HG02610 (cell line): ENCODE data around the gene DPP10.

ENCODE experiments used
- ATAC-seq: cut with Tn5 transposase; IDR thresholded peaks from one replicate; pipeline ENCODE4 v1.9.1; 2021; ENCODE audit warnings: mild to moderate bottlenecking, moderate library complexity; ENCODE audit not compliant: unreplicated experiment

The DPP10 gene

DNA sequence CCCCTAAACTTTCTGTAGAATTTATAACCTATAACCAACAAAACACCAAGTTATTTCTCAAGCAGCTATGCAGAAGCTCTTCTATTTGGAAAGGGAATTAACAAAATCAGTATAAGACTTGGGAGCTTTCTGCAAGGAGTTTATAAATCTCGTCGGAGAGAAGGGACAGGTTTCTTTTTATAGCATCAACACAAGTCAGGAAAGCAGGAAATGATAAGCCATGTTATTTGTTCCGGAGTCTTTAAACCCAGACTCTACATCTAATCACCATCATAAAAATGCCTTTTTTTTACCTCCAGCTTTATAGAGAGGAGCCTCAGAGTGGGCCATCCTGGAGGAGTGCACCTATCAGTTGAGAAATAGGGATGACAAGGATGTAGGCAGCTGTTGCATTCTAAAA, 137.1 kb downstream of the DPP10 start:
- no peak for ATAC-seq

DNA sequence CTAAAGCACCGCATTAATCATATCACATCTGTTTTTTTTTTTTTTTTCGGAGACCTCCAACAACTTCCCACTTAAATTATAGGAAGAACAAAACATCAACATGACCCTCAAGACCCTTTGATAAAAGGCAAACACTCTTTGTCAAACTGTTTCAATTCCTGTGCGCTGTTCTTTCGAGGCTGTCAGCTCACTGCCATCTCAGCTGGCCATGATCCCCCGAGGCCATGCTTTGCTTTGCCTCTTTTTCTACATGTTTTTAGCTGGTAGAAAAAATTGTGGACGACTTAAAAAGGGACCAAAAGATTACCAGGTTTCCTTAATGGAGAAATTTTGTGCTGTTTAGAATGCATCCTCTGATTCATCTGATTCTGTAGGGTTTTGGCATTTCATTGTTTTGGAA, 138.2 kb downstream of the DPP10 start:
- ATAC-seq: no peak

DNA sequence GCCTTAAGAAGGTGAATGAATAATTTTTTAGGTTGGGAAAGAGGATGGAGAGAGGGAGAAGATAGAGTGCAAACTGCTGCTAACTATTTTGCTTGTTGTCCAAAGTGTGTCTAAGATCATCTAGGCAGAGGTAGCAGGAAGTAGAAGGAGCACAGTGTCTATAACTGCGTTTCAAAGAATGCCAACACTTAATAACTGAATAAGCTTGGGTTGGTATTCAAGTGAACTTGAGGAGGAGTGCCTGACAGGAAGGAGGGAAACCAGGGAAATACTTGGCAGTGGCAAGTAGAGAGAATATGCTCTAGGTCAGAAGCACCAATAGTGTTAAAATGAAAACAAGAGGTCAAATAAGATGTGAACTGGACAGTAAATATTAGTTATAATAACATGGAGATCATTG, 155.9 kb downstream of the DPP10 start:
- ATAC-seq: no peak

DNA sequence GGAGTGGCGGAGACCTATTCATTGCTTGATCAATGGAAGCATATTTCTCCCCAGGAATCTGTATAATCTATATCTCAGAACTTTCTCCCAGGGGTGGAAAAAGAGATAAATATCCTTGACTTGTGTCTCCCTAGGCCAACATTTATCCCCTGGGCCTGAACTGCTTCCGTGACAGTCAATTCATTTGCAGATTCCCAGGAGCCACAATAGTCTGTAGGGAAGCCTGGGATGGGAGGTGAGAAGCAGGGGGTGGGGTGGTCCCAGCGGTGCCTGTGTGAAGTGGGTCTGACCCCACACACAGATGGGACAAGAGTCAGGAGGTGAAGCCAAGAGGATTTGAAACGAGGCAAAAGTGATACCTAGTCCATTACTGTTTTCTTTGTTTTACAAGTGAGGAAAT, 166.8 kb downstream of the DPP10 start:
- no peak for ATAC-seq

DNA sequence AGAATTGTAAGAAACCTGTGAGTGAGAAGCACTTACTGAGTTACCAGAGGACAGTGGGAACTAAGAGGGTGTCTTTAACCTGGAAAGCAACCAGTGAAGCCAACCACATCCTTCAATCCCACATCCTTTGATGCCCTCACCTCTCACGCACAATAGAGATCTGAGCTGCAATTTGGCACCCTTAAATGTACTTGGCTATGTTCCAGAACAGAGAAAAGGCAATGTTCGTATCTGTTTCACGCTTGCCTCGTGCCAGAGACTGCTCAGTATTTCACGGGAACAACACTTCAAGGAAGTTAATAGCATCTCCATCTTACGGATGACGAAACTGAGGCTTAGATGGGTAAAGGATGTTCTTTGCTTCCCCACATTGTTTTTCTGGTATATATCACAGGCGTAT, 167.4 kb downstream of the DPP10 start:
- no peak for ATAC-seq

DNA sequence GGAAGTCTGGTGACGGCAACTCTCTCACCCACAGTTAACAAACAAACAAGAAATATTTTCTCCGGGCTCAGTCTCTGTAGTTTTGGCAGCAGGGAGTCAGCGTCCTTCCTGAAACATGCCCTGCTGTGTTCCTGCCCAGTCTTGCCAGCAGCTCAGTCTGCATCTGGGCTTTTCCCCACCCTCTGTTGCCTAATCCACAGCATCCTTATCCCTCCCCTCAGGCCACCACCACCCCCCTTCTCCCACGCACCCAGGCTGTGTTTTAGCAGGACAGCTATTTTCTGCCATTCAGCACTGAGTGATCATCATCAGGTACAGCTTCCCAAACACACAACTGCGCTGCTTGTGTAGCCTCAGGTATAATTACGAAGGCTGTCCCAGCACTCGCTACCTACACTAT, 168.2 kb downstream of the DPP10 start:
- ATAC-seq: no peak

DNA sequence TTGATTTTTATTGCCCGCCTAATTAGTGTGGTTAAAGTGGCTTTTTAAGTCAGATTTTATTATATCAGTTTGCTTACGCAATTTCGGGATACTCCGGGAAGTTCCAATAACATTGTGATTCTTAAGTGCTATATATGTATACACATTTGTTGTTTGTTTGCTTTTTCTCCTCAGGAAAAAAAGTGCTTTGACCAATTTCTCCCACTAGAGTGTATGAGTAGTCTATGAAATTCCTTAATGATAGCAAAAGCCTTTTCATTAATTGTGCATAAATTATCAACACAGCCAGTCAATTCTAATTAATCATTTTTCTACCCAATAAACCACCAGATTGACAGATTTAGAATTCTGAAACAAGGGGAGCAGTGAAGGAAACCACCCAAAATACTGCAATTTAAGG, 172.2 kb downstream of the DPP10 start:
- no peak for ATAC-seq

DNA sequence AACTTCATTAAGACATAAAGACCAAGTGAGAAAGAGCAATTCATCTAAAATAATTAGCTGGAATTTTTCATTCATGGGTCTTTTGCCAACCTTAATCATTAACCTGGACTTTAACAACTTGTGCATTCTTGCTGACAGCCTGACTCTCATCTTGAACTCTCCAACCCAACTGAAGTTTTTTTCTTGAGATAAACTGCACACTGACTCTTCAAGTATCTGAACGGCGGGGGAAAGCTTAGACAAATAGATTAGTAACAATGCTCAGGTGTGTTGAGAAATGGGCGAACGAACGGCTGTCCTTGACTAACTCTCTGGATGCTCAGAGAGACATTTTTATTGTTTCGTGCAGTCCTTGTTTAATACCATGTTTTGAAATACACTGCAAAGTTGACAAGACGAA, 186.0 kb downstream of the DPP10 start:
- ATAC-seq: no peak

DNA sequence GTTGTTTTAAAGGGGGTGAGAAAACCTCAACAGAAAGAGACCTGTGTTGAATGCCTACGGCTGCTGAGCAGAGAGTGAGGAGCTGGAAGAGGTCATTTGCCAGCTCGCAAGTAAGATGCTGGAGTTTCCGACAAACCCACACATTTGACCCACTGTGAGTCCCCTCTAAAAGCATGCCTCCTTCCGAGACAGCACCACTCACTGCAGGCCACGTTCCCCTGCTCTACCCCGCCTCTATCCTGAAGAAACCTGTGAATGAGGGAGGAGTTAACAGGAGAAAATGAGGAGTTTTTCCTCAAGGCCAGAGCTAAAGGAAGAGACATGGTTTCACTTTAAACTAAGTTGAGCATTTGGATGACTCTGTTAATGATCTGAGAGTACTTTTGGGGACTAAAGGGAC, 188.7 kb downstream of the DPP10 start:
- ATAC-seq: no peak

DNA sequence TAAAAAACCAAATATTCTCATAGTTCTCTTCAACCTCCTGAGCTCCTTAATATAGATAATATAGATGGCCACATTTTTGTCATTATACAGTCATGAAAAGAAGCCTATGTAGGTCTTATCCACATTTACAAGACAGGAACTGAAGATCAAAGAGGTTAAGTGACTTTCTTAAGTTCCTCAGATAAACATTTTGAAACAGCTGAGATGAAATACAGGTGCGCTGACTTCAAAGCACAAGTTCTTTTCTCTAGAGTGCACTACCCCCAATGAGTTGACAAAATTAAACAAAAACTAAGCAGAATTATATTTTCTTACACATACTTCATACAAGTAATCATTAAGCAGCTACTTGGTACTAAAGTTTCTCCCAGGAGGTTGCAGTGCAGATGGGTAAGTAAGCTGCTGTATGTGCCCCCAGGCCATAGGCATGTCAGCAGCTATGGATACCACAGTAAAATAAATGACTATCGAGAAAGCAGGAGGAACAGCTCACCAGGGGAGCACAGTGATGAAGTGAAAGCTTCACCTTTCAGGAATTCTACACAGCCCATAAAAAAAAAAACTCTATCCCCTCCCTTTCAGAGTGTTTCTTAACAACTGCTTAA, 199.8 kb downstream of the DPP10 start:
- ATAC-seq: no peak

DNA sequence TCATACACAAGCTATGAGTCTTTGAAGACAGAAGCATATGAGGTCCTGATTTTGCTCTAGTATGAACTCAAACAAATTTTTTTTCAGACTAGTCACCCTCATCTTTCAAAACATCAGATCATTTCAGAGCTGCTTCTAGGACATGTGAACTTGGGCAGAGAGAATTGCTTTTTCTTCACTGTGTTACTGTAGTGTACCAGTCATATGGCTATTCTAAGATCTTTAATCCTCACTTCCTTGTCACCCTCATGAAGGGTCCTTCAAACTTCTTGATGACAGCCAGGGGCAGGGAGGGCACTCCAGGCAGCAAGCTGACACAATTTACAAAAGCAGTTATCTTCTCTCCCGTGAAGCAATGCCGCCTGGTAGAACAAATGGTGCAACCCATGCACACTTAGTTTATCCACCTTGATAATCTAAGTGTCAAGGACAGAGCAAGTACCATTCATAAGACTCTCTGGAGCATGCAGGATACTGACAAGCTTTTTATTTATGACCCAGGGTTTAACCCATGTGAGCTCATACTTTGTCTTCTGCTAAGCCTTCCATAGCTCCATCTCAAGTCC, 200.6 kb downstream of the DPP10 start:
- no peak for ATAC-seq

DNA sequence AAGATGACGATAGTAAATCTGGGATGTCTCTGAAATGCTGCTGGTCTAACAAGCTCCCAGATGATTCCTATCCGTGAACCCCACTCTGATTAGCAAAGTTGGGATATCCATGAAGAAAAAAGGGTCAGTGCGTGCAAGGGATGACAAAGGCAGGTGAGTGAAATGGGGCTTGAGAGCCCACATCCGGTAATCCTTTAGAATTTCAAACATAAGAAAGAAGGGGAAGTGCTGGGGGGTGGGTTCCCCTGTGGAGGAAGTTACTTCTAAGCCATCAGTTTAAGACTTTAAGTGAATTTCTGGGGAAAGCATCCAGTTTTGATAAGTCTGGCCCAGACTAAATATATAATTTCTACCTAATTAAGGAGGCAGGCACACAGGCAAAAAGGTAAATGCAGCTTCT, 209.5 kb downstream of the DPP10 start:
- ATAC-seq: no peak

DNA sequence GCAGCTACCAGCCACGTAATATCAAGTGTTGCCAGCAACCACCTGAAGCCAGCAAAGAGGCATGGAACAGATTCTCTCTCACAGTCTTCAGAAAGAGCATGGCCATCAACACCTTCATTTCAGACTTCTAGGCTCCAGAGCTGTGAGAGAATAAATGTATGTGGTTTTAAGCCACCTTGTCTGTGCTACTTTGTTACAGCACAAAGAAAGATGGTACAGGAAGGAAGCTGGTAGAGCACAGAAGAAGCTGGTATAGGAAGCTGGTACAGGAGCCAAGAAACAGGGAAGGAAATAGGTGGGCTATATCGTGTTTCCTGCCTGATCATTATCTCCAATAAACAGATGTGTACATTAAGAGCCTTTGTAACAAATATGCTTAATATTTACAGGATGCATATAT, 217.4 kb downstream of the DPP10 start:
- no peak for ATAC-seq

DNA sequence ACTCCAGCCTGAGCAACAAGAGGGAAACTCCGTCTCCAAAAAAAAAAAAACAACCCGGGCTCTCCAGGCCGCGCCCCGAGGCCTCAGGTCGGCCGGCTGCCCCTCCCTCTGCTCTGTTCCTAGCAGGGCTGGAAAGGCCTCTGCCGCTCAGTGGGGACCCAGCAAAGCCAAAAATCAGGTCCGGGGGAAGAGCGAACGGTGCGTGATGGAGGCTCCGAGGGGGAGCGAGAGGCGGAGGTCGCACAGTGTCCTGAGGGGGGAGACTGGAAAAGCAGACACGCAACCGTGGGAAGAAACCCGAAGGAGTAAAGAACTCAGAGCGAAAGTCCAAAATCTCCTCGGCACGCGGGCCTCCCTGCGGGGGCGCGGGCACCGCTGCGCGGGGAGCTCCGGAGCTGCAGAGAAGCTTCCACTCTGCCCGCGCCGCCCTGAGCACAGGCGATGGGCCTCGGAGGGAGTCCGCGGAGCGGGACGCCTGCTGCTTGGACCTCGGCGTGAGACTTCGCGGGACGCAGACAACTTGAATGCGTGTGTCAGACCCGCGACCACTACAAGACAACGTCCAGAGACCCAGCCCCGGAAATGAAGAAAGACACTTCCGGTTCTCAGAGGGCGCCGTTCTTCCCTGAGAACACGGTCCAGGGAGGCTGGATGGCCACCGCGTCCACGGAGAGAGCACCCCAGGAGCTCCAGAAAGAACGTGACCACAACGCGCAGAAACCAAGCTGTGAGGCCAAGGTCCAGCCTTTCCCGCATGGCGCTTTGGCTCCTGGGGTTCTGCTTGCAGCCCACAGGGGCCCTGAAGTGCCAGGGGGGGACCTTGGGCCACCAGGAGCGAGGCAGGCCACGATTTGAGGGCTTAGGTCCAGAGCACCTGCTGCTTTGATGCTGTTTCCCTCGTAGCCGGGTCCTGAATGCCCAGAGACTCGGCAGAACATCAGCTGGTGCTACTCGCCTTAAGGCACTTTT, 219.8 kb downstream of the DPP10 start:
- ATAC-seq: no peak

DNA sequence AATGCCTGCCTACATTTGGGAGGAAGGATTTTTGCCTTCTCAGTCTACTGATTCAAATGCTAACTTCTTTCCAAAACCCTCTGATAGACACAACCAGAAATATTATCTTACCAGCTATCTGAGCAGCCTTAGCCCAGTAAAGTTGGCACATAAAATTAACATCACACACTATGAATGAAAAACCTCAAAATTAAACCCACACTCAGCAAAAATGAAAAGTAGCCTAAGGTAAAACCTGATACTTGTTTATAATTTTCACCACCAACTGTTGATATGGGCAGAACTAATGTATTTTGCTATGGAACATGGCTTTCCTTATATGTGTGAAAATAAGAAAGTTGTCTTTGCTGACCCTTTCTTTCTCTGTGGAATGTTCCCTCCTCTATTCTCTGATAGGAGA, 226.0 kb downstream of the DPP10 start:
- ATAC-seq: no peak

DNA sequence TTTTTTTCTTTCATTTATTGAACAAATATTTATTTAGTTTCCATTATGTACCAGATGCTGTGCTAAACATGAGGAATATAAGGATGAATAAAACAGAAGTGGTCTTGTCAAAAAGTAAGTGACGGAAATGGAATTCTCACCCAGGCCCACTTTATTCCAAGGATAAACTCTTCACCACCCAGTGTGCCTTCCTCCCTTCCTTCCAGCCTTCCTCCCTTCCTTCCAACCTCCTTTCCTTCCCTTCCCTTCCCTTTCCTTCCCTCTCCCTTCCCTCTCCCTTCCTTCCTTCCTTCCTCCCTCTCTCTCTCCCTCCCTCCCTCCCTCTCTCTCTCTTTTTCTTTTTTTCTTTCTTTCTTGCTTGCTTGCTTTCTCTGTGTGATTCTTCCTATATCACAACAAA, 240.8 kb downstream of the DPP10 start:
- ATAC-seq: no peak

DNA sequence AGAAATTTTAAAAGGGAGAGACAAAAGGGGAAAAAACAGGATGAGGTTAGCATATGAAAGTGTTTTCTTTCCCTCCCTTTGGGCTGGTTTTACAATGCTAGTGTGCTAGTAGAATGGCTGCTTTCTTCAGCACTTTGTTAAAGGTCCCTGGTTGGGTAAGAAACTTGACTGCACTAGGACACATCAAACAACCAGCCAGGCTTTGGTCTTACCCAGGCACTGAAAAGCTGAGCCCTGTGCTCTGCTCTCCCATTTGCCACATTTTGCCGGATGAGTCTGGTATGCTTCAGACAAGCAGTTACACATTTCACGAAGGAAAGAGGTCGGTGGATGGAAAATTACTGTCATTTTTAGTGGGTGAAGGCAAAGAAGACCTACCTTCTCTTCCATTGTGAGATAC, 242.0 kb downstream of the DPP10 start:
- no peak for ATAC-seq

DNA sequence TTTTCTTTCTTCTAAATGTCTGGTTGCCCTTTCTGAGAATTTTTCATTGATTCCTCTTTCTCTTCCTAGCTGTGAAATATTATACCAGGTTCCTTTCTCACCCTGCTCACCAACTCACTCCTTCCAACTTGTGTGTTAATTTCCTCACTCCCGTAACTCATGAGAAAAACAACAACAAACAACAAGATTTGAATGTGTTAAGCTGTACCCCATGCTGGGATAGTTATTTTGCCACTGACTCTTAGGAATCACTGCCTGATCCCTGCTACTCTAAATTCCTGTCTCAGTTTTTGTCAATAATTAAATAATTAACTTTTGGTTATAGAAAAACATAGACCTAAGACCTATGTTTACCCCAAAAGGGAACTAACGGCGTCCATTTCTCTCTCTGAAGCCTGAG, 242.7 kb downstream of the DPP10 start:
- no peak for ATAC-seq

DNA sequence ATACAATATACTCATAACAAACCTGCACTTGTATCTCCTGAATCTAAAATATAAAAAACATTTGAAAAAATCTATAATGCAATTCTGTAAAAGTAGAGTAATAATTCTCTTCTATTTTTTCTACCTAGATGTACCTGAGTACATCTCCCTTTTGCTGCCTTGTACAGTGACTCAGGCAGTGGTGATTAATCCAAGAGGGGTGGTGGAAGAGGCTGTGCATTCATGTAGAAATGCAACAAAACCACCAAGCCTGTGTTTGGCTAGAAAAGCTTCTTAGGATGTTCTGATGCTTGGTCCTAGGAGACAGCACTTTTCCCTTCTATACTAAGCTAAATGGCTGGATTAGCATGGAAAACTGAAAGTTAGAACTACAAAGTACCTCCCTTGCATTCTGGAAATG, 245.8 kb downstream of the DPP10 start:
- no peak for ATAC-seq

DNA sequence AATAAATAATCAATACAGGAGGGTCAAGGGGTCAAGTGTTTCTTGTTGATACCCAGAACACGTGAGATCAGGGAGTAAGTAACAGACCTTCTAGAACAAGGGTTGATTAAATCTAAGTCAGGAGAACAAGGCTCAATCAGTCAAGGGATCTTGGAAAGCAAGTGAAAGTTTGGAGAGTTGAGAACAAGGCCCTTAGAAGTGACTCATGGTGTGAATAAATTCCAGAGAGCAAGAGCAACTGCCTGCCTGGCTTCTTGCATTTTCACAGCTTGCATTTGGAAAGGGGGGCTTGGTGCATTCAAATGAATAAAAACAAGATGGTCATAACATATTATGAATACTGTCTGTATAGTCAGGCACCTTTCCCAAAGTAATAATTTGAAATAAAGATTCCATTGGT, 256.1 kb downstream of the DPP10 start:
- no peak for ATAC-seq

DNA sequence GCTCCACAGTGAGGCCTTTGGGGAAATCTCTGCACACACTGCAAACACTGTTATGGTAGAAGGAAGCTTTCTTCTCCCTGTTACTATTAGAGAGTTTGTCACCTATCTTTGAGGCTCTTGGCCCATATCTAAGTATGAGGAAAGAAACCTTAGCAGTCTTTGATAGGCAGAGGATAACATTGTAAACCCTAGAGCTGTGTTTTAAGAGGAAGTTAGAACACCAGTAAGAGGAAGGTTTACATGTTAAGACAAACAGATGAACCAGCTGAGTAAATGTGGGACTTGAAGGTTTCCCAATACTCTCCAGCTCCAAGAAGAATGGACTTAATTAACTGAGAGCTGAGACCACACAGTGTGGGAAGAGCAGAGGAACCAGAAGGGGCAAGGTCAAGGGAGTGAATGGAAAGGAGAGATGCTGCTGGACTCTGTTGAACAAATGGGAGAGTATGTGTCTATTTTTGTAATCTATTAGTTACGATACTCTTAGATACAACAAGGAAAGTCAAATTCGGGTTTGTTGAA, 257.0 kb downstream of the DPP10 start:
- ATAC-seq: no peak

DNA sequence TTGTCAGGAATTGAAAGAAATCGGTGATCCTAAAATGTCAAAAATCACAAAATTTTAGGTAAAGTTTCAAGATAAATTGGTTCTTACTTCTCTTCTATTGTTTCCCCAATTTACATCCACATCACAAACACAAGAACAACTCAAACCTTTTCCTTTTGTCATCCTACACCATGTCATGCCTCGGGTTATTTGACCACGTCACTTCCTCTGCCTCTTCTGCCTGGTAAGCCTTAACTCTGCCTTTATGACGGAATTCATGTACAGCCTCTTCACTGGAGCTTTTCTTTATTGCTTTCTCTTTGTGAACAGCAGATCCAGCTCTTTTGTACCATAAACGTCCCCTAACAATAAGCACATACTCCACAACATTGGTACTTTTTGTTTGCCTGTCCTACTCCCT, 258.0 kb downstream of the DPP10 start:
- no peak for ATAC-seq
